Endothelial cell of umbilical vein (primary cell): ENCODE data around the gene ROPN1B.

Source experiments
- CTCF ChIP-seq, 2 donors: IDR thresholded peaks; 1 replicate in 1 of 2; 2 replicates in 1 of 2; pipeline ENCODE4 v1.5.1; 2011; ENCODE audit warnings: low read length in 2 of 2, mild to moderate bottlenecking in 2 of 2, moderate library complexity in 2 of 2, control low read depth in 1 of 2, inconsistent platforms in 1 of 2, low read depth in 1 of 2; ENCODE audit not compliant: insufficient read depth in 1 of 2; ENCODE audit errors: extremely low read depth in 1 of 2
- EZH2 ChIP-seq: IDR thresholded peaks from 2 replicates; pipeline ENCODE4 v1.6.1; 2012; ENCODE audit warnings: borderline replicate concordance, low read depth, mild to moderate bottlenecking, moderate library complexity, low read length, inconsistent platforms; ENCODE audit not compliant: severe bottlenecking
- FOS ChIP-seq: IDR thresholded peaks from 2 replicates; pipeline ENCODE4 v1.6.1; 2011; ENCODE audit warnings: mild to moderate bottlenecking, low read length, moderate library complexity, borderline replicate concordance; ENCODE audit not compliant: insufficient read depth
- JUN ChIP-seq: IDR thresholded peaks from 2 replicates; pipeline ENCODE4 v1.6.1; 2011; ENCODE audit warnings: borderline replicate concordance, low read depth; ENCODE audit not compliant: insufficient read length, insufficient read depth
- MAX ChIP-seq: IDR thresholded peaks from 2 replicates; pipeline ENCODE4 v1.6.1; 2011; ENCODE audit not compliant: insufficient read depth, insufficient read length
- MYC ChIP-seq: IDR thresholded peaks from one replicate; pipeline ENCODE4 v1.6.1; 2011; ENCODE audit warnings: mild to moderate bottlenecking, low read depth, low read length
- POLR2A ChIP-seq: IDR thresholded peaks from 2 replicates; pipeline ENCODE4 v1.6.1; 2012; ENCODE audit warnings: low read depth, mild to moderate bottlenecking, control low read depth, low read length
- POLR2AphosphoS5 ChIP-seq: IDR thresholded peaks from 2 replicates; pipeline ENCODE4 v1.6.1; 2012; ENCODE audit warnings: low read depth, mild to moderate bottlenecking, control low read depth, low read length, moderate library complexity; ENCODE audit not compliant: insufficient read depth

GRCh38 chr3:126002189-126002588 is 33.2 kb downstream of the ROPN1B start:
- TF ChIP-seq CTCF (IDR thresholded peaks at IDR 0.05; ENCODE audit: extremely low read depth in 1 of 2, insufficient read depth in 1 of 2, low read depth in 1 of 2, low read length in 2 of 2) (no peak), JUN (no peak), POLR2A (no peak), EZH2 (no peak), FOS (no peak), POLR2AphosphoS5 (no peak), MYC (no peak), MAX (no peak)
